Activated naive CD8-positive, alpha-beta T cell (primary cell): ENCODE results near the gene TTLL5.

Experiments used
- H3K27ac Mint-ChIP-seq: one replicate; pipeline ENCODE4 v1.8.0; 2021; ENCODE audit warnings: mixed read lengths
- H3K27me3 Mint-ChIP-seq: one replicate; pipeline ENCODE4 v1.8.0; 2021; ENCODE audit warnings: mixed read lengths
- H3K36me3 Mint-ChIP-seq: one replicate; pipeline ENCODE4 v1.8.0; 2021; ENCODE audit warnings: mixed read lengths
- H3K4me1 Mint-ChIP-seq: one replicate; pipeline ENCODE4 v1.8.0; 2021; ENCODE audit warnings: low read depth, mixed read lengths
- H3K4me3 Mint-ChIP-seq: one replicate; pipeline ENCODE4 v1.8.0; 2021; ENCODE audit warnings: mild to moderate bottlenecking, mixed read lengths
- H3K9me3 Mint-ChIP-seq: one replicate; pipeline ENCODE4 v1.8.0; 2021; ENCODE audit warnings: low read depth, mixed read lengths

The TTLL5 gene

DNA sequence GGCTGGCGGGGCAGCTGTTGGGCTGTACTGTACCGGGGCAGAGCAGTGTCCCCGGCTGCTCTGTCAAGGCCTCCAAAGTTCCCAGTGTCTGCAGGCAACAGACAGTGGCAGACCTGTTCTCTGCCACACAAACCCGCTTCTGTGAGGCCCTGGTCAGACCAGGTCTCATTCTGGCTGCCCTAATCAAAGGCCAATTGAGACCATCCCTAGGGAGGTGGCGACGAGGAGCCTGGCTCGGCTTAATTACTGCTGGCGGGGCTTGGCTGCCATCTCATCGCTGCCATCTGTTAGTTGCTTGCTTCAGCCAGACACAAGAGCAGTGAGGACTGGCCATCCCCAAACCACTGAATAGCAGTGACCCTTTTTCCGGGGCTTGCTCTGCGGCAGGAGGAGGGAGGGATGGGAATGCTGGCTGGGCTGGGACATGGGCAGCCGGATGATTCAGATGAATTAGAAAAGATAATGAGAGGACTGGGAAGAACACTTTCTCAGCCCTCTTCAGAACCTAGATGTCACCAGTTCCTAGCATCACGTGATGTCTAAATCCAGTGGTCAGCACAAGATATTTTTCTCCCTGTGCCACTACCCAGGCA lies 24.9 kb upstream of the TTLL5 start:
- Mint-ChIP-seq H3K4me1 (no peaks in the 10 kb centered on the region), H3K9me3 (no peaks in the 10 kb centered on the region), H3K36me3 (peaks cover 6% of the 10 kb centered on the region), H3K4me3 (no peak overlapping the region), H3K27ac (no peak overlapping the region), H3K27me3 (no peaks in the 10 kb centered on the region)

DNA sequence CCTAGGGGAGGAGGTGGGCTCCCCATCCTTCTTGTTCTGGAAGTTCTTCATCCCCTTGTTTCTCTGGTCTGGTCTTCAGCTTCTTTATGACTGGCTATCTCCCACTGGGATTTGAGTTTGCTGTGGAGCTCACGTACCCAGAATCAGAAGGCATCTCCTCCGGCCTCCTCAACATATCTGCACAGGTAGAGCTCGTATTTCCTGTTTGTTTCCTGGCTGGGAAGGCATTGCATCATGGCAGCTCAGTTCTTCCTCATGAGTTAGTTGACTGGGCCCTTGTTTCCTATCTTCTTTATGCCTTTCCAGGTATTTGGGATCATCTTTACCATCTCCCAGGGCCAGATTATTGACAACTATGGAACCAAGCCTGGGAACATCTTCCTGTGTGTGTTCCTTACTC lies 20.2 kb upstream of the TTLL5 start:
- H3K27me3 Mint-ChIP-seq: no peaks in the 10 kb centered on the region
- no peak overlapping the region for H3K4me3 Mint-ChIP-seq
- no peaks in the 10 kb centered on the region for H3K4me1 Mint-ChIP-seq
- H3K9me3 Mint-ChIP-seq: no peaks in the 10 kb centered on the region
- peaks cover 9% of the 10 kb centered on the region for H3K36me3 Mint-ChIP-seq
- no peak overlapping the region for H3K27ac Mint-ChIP-seq

DNA sequence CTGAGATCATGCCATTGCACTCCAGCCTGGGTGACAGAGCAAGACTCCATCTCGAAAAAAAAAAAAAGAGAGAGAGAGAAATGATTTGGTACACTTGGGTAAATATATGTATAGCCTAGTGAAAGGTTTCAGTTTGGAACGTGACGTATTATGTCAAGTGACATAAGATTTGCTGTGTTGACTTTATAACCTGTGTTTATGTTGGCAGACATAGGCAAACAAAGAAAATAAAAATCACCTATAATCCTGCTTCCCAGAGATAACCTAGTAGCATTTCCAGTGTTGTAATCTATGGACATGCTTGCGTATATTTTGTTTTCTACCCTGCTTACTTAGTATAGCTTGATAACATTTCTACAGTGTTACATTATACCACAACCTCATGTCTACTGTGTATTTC lies 17.1 kb upstream of the TTLL5 start:
- no peak overlapping the region for H3K27ac Mint-ChIP-seq
- H3K9me3 Mint-ChIP-seq: no peaks in the 10 kb centered on the region
- H3K36me3 Mint-ChIP-seq: peaks cover 9% of the 10 kb centered on the region
- no peak overlapping the region for H3K4me3 Mint-ChIP-seq
- no peaks in the 10 kb centered on the region for H3K4me1 Mint-ChIP-seq
- no peaks in the 10 kb centered on the region for H3K27me3 Mint-ChIP-seq

DNA sequence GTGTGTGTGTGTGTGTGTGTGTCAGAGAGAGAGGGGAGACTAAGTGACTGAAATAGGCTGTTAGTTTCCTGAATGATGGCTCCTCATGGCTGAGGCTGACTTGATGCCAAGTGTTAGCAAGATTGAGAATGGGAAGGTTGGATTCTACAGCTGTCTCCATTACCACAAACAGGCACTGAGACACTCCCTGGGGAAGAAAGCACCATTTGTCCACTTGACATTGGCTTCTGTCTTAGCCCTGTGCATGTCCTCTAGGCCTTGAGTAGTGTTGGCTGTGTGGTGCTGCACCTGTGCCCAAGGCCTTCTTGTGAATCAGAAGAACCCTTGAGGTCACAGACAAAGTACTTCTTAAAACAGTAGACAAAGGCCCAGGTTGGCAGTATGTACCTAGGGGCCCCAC lies 16.0 kb upstream of the TTLL5 start:
- Mint-ChIP-seq H3K27me3 (no peaks in the 10 kb centered on the region), H3K9me3 (no peaks in the 10 kb centered on the region), H3K4me3 (no peak overlapping the region), H3K36me3 (peaks cover 13% of the 10 kb centered on the region), H3K27ac (no peak overlapping the region), H3K4me1 (no peaks in the 10 kb centered on the region)

DNA sequence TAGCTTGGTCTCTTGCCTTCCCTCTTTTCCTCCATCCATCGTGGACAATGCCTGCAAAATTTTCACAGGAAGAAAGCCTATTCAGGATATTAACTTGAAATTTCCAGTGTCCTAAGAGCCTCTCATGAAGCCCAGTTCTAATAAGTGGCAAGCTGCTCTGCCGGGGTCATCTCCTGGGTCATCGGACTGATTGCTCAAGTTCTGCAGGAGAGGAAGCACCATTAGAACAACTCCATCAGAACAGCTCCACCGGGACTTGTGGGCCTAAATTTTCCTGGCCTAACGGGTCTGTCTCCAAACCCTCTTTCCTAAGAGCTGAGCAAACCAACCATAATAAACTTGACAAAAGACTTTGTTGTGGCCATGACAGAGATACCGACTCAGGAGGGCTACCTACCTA lies 14.3 kb upstream of the TTLL5 start:
- Mint-ChIP-seq H3K36me3 (peaks cover 10% of the 10 kb centered on the region), H3K4me3 (no peak overlapping the region), H3K27me3 (no peaks in the 10 kb centered on the region), H3K27ac (no peak overlapping the region), H3K4me1 (no peaks in the 10 kb centered on the region), H3K9me3 (no peaks in the 10 kb centered on the region)

DNA sequence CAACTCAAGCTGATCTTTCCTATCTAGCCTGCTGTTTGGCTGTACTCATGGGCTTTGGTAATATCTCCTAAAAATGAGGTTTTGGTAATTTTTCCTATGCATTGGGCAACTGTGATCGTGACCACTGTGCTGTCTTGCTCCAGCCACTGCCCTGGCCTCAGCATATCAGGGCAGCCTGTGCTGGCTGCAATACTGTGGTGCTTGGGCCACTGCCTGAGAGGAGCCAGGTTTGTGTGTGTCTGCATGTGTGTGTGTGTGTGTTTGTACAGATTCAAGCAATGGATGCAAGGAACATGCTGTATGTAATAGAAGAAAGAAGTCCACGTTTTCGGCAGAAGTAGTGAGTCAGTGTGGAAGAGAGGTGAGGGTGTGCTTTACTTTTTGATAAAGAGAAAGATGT lies 13.4 kb upstream of the TTLL5 start:
- no peak overlapping the region for H3K4me3 Mint-ChIP-seq
- peaks cover 10% of the 10 kb centered on the region for H3K36me3 Mint-ChIP-seq
- H3K9me3 Mint-ChIP-seq: no peaks in the 10 kb centered on the region
- no peak overlapping the region for H3K27ac Mint-ChIP-seq
- no peaks in the 10 kb centered on the region for H3K4me1 Mint-ChIP-seq
- H3K27me3 Mint-ChIP-seq: no peaks in the 10 kb centered on the region

DNA sequence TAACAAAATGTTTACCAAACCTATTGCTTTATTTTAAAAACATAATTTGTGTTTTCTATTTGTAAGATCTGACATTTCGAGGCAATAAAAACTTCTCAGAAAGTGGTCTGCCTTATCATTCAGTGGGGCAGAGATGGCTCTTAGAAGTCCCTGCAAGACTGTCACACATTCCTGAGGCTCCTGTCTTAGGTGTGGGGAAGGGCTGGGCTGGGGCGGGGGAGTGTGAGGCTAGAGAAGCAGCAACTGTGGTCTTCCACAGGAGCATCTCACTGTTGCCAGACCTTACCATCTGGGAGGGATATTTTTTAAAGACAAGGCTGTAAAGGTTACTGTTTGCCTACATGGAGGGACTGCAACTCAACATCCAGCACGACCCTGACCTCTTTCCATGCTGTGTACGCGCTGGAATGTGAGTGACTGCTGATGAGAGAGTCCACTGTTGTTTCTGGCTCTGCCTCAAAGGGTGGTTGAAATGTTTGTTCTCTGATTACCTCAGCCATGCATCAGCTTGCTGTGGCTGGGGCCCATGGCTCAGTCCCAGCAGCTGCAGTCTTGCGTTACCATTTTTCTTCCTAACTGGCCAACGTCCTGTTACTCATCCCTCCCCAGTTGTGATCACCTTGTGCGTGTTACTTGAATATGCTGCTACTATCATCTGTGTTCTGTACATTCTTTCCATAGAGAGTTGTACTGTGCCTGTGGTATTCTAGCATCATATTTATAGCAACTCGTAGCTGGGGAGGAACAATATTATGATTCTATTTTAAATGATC lies 12.8 kb upstream of the TTLL5 start:
- Mint-ChIP-seq H3K36me3 (peaks cover 10% of the 10 kb centered on the region), H3K9me3 (no peaks in the 10 kb centered on the region), H3K4me1 (no peaks in the 10 kb centered on the region), H3K27ac (no peak overlapping the region), H3K27me3 (no peaks in the 10 kb centered on the region), H3K4me3 (no peak overlapping the region)

DNA sequence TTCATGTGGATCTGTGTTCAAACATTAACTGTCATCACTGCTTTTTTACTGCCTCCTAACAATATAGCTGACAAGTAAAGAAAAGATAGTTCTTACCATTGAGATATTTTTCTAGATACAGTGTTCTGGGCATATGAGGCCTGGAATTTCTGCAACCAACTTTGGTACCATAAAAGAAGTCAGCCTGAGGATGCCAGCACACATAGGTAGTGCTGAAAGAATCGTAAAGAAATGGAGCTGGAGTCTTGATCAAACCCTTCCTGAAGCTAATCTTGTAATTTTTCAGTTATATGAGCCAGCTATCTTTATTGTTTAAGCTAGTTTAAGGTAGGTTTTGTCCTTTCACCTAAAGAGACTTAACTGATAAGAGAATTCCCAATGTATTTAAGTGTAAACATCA lies 11.7 kb upstream of the TTLL5 start:
- no peaks in the 10 kb centered on the region for H3K27me3 Mint-ChIP-seq
- H3K4me1 Mint-ChIP-seq: peaks cover 5% of the 10 kb centered on the region
- no peaks in the 10 kb centered on the region for H3K9me3 Mint-ChIP-seq
- H3K4me3 Mint-ChIP-seq: no peak overlapping the region
- H3K36me3 Mint-ChIP-seq: peaks cover 10% of the 10 kb centered on the region
- H3K27ac Mint-ChIP-seq: no peak overlapping the region

DNA sequence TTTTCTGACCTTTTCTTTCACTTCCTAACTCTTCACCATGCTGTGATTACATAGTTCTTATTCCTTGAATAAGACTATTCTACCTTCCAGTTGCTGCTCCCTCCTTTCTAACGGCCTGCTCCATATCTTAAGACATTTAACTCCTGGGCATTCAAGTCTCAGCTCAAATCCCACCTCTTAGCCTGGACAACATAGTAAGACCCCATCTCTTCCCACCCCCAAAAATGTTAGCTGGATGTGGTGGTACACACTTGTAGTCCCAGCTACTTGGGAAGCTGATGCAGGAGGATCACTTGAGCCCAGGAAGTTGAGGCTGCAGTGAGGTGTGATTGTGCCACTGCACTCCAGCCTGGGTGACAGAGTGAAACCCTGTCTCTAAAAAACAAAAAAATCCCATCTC lies 11.3 kb upstream of the TTLL5 start:
- Mint-ChIP-seq H3K9me3 (no peaks in the 10 kb centered on the region), H3K4me3 (no peak overlapping the region), H3K4me1 (peaks cover 5% of the 10 kb centered on the region), H3K36me3 (peaks cover 10% of the 10 kb centered on the region), H3K27me3 (no peaks in the 10 kb centered on the region), H3K27ac (no peak overlapping the region)

DNA sequence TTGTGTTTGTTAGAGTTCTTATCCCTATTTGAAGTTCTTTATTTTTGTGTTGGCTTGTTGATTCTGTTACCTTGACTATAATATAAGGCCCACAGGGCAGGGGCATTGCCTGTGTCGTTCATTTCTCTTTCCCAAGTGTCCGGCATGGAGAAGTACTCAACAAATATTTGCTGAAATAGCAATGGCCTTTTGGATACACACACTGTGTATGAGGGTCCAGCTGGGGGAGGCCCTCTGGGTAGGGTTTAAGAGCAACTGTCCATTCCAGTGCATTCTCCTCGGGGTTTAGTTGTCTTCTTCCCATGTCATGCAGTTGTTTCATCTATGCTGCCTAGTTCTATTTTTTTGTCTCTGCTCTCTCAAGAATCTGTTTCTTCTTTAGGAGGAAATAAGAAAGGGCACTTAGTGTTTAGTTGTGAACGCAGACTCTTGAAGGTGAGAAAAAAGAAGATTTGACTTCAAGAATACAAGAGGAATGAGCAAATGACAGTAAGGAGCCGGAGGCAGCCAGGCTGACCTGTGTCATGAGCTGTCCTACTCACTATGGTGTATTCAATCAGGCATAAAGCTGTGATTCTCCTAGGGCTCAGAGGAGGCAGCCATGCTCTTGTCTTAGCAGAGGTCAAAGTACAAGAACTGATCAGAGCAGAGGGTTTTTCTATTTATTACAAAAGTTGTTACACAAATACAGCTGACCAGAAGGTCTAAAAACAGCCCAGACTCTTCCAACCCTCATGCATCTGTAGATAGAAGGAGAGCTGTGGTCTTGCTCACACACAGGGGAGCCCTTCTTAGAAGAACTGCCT lies 10.6 kb upstream of the TTLL5 start:
- Mint-ChIP-seq H3K27me3 (no peaks in the 10 kb centered on the region), H3K9me3 (no peaks in the 10 kb centered on the region), H3K36me3 (peaks cover 10% of the 10 kb centered on the region), H3K4me1 (peaks cover 5% of the 10 kb centered on the region), H3K4me3 (no peak overlapping the region), H3K27ac (no peak overlapping the region)

DNA sequence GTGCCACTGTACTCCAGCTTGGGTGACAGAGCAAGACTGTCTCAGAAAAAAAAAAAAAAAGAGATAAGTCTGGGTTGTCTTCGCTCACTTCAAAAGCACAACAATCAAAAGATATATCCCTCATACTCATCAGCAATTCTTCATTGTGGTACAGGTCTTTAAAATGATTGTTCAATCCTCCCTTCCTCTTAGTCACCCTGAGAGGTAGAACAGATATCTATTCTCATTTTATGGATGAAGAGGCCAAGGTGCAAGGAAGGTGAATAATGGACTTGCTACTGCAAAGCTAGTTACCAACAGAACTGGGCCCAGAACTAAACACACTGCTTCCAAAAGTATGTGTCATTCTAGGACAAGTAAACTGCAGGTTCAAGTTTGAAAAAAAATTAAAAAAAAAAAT lies 7.5 kb upstream of the TTLL5 start:
- Mint-ChIP-seq H3K27ac (no peak overlapping the region), H3K9me3 (no peaks in the 10 kb centered on the region), H3K36me3 (peaks cover 10% of the 10 kb centered on the region), H3K27me3 (no peaks in the 10 kb centered on the region), H3K4me1 (peaks cover 5% of the 10 kb centered on the region), H3K4me3 (no peak overlapping the region)

DNA sequence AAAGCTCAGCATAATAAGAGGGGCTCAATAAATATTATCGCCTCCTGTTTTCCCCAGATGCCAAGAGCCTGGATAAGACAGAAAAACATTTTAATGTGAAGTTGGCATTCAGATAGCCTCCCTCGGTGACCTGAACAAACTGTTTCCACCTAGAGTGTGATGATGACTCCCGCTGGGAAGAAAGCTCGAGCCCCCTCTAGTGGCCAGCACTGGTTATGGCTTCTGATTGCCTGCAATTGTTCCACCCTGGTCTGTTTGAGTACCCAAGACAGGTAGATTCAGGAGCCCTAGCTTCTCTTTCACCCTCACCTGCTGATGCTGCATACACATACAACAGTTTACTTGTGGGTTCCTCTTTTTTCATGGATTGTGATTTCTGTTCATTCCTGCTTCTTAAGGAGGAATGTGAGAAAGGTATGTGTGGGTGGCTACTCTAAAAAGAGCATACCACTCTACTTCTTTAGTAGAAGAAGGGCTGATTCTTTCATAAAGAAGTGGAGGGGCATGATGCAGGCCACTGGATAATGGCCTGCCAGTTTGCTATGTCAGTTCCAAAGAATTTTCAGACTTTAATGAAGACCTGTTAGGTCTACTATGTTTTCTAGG lies 6.8 kb upstream of the TTLL5 start:
- H3K27ac Mint-ChIP-seq: no peak overlapping the region
- H3K27me3 Mint-ChIP-seq: no peaks in the 10 kb centered on the region
- peaks cover 9% of the 10 kb centered on the region for H3K4me1 Mint-ChIP-seq
- no peak overlapping the region for H3K4me3 Mint-ChIP-seq
- H3K36me3 Mint-ChIP-seq: peaks cover 10% of the 10 kb centered on the region
- H3K9me3 Mint-ChIP-seq: no peaks in the 10 kb centered on the region

DNA sequence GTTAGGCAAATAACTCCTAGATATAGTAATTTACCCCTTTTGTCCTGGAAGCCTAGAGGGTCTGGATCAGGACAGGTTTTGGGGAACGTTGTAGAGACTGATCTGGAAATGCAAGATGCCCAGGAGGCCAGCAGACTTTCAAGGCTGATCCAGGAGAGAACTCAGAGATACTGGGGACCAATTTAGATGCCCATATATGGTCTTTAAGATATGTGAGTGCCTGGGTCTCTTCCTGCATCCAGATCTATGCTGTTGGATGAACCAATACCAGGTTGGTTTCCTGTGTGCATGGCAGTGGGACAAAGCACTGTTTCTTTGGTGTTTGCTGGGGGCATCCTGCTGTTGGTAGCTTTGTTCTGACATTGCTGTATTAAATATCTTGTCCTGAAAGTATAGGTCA lies 5.8 kb upstream of the TTLL5 start:
- Mint-ChIP-seq H3K4me1 (peaks cover 15% of the 10 kb centered on the region), H3K27ac (no peak overlapping the region), H3K4me3 (no peak overlapping the region), H3K36me3 (peaks cover 4% of the 10 kb centered on the region), H3K27me3 (no peaks in the 10 kb centered on the region), H3K9me3 (no peaks in the 10 kb centered on the region)

DNA sequence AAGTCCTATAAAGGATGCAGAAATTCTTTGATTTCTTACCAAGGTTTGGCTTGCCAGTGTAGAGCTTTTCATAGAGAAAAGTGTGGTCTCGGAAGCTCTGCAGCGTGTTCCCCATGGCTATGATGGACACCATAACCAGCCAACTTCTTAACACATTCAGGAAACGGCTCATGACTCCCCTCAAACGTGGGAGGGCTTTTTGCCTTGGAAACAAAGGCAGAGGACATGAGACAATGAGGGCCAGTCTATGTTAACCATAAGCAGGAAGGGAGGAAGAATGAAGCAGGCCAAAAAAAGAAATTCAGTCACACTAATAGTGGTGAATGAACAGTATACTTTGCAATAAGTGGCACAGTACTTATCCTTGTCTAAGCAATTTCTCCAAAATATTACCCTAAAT lies 3.7 kb upstream of the TTLL5 start:
- no peaks in the 10 kb centered on the region for H3K9me3 Mint-ChIP-seq
- H3K4me1 Mint-ChIP-seq: peaks cover 28% of the 10 kb centered on the region
- no peak overlapping the region for H3K4me3 Mint-ChIP-seq
- H3K27ac Mint-ChIP-seq: no peak overlapping the region
- no peaks in the 10 kb centered on the region for H3K27me3 Mint-ChIP-seq
- no peaks in the 10 kb centered on the region for H3K36me3 Mint-ChIP-seq

DNA sequence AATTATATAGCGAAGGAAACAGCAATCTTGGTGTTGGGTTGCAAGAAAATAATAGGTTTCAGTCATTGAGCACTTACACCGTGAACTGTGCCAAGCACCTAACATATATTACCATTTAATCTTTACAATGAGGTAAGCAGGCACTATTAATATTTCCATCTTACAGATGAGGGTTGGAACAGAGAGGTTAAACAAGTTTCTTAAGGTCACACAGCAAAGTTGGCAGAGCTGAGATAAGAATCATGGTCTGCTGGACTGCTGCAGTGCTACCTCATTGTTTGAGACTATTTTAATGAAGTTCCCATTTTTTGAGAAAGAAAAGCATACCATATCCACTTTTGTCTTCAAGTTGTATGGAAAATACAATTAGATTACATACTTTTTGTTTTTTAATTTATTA lies 2.1 kb upstream of the TTLL5 start:
- peaks cover 32% of the 10 kb centered on the region for H3K4me1 Mint-ChIP-seq
- H3K27me3 Mint-ChIP-seq: no peaks in the 10 kb centered on the region
- no peak overlapping the region for H3K4me3 Mint-ChIP-seq
- H3K9me3 Mint-ChIP-seq: no peaks in the 10 kb centered on the region
- H3K36me3 Mint-ChIP-seq: peaks cover 3% of the 10 kb centered on the region
- peak overlapping the region; percentile 77 for H3K27ac Mint-ChIP-seq
